ENCODE results near the gene MAPK10.

MAPK10 gene

GRCh38 chr4:86291180-86291579 is 68.7 kb downstream of the MAPK10 start:
- Histone ChIP-seq H4K20me1 (ENCODE audit: insufficient read depth, low read length, poor library complexity, severe bottlenecking) (no peaks in the 10 kb centered on the region), H3K4me3 (ENCODE audit: low read length, poor library complexity, severe bottlenecking) (no peak overlapping the region), H3K9me2 (replicated peaks; ENCODE audit: low read depth, low read length) (no peaks in the 10 kb centered on the region), H3K9me3 (ENCODE audit: insufficient read depth, low read depth, low read length) (no peaks in the 10 kb centered on the region), H2AFZ (ENCODE audit: low read length) (no peak overlapping the region), H3K79me2 (ENCODE audit: insufficient read depth, low read length) (no peaks in the 10 kb centered on the region), H3F3A (ENCODE audit: low read depth) (no peaks in the 10 kb centered on the region), H3K36me3 (ENCODE audit: insufficient read depth, low read length) (no peaks in the 10 kb centered on the region), H3K4me1 (ENCODE audit: insufficient read depth, low read length, poor library complexity, severe bottlenecking) (no peaks in the 10 kb centered on the region), H3K27me3 (ENCODE audit: insufficient read depth, low read length, poor library complexity, severe bottlenecking) (no peaks in the 10 kb centered on the region), H3K9ac (ENCODE audit: low read depth, low read length, poor library complexity, severe bottlenecking) (no peak overlapping the region), H3K4me2 (ENCODE audit: low read depth, low read length, poor library complexity, severe bottlenecking) (no peak overlapping the region)
- TF ChIP-seq CTCF (conservative IDR thresholded peaks at IDR 0.05; ENCODE audit: low read length): no peak
- TF ChIP-seq EZH2phosphoT487 (IDR thresholded peaks at IDR 0.05; ENCODE audit: borderline replicate concordance): no peak

GRCh38 chr4:86286726-86287125 is 73.1 kb downstream of the MAPK10 start:
- Histone ChIP-seq H3K9ac (ENCODE audit: low read depth, low read length, poor library complexity, severe bottlenecking) (no peak overlapping the region), H3K36me3 (ENCODE audit: insufficient read depth, low read length) (no peaks in the 10 kb centered on the region), H3K4me1 (ENCODE audit: insufficient read depth, low read length, poor library complexity, severe bottlenecking) (no peaks in the 10 kb centered on the region), H3F3A (ENCODE audit: low read depth) (no peaks in the 10 kb centered on the region), H3K79me2 (ENCODE audit: insufficient read depth, low read length) (no peaks in the 10 kb centered on the region), H3K9me2 (replicated peaks; ENCODE audit: low read depth, low read length) (no peaks in the 10 kb centered on the region), H3K4me3 (ENCODE audit: low read length, poor library complexity, severe bottlenecking) (no peak overlapping the region), H3K9me3 (ENCODE audit: insufficient read depth, low read depth, low read length) (no peaks in the 10 kb centered on the region), H4K20me1 (ENCODE audit: insufficient read depth, low read length, poor library complexity, severe bottlenecking) (no peaks in the 10 kb centered on the region), H3K27me3 (ENCODE audit: insufficient read depth, low read length, poor library complexity, severe bottlenecking) (no peaks in the 10 kb centered on the region), H3K4me2 (ENCODE audit: low read depth, low read length, poor library complexity, severe bottlenecking) (no peak overlapping the region), H2AFZ (ENCODE audit: low read length) (no peak overlapping the region)
- TF ChIP-seq EZH2phosphoT487 (IDR thresholded peaks at IDR 0.05; ENCODE audit: borderline replicate concordance): no peak
- TF ChIP-seq CTCF (conservative IDR thresholded peaks at IDR 0.05; ENCODE audit: low read length): no peak

- Histone ChIP-seq H3K4me2 (ENCODE audit: low read depth, low read length, poor library complexity, severe bottlenecking) (no peak overlapping the region), H3K4me1 (ENCODE audit: insufficient read depth, low read length, poor library complexity, severe bottlenecking) (no peaks in the 10 kb centered on the region), H4K20me1 (ENCODE audit: insufficient read depth, low read length, poor library complexity, severe bottlenecking) (no peaks in the 10 kb centered on the region), H3K9me3 (ENCODE audit: insufficient read depth, low read depth, low read length) (no peaks in the 10 kb centered on the region), H3K36me3 (ENCODE audit: insufficient read depth, low read length) (no peaks in the 10 kb centered on the region), H3K27me3 (ENCODE audit: insufficient read depth, low read length, poor library complexity, severe bottlenecking) (no peaks in the 10 kb centered on the region), H3K9me2 (replicated peaks; ENCODE audit: low read depth, low read length) (no peaks in the 10 kb centered on the region), H3K4me3 (ENCODE audit: low read length, poor library complexity, severe bottlenecking) (no peak overlapping the region), H2AFZ (ENCODE audit: low read length) (no peak overlapping the region), H3F3A (ENCODE audit: low read depth) (no peaks in the 10 kb centered on the region), H3K79me2 (ENCODE audit: insufficient read depth, low read length) (no peaks in the 10 kb centered on the region), H3K9ac (ENCODE audit: low read depth, low read length, poor library complexity, severe bottlenecking) (no peak overlapping the region)
- TF ChIP-seq EZH2phosphoT487 (IDR thresholded peaks at IDR 0.05; ENCODE audit: borderline replicate concordance) (no peak), CTCF (conservative IDR thresholded peaks at IDR 0.05; ENCODE audit: low read length) (no peak)
Measured at GRCh38 chr4:86283371-86283770, 76.5 kb downstream of the MAPK10 start.

Measured in Loucy (cell line).